Stimulated activated CD4-positive, alpha-beta T cell treated with anti-CD3 and anti-CD28 coated beads, Interleukin-12 subunit alpha, Interleukin-12 subunit beta, amount 100 ng/mL, for 24 hours (primary cell): ENCODE results near the gene RNU7-1.

Experiments used
- DNase-seq, 2 experiments: peaks; one replicate each; pipeline ENCODE4 v3.0.0-alpha.2; 2020; ENCODE audit warnings: low read depth in 2 of 2

Gene RNU7-1

DNA sequence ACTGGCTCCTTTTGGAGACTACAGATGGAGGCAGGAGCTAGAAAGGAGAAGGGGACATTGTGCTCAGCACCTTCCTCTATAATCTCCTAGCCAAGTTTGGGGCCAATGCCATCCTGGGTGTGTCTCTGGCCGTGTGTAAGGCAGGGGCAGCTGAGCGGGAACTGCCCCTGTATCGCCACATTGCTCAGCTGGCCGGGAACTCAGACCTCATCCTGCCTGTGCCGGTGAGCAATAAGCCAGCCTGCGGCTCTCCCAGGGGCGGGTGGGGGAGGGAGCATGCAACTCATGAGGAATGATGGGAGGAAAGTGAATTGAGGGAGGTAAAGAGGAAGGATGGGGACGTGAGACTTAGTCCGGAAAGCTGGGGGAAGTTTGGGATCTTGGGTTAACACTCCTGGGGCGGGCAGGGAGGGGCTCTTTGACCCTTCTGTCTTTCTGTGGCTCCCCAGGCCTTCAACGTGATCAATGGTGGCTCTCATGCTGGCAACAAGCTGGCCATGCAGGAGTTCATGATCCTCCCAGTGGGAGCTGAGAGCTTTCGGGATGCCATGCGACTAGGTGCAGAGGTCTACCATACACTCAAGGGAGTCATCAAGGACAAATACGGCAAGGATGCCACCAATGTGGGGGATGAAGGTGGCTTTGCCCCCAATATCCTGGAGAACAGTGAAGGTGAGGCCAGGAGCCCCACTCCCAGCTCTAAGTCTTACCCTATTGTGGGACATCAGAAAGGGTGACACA is 26.0 kb upstream of the RNU7-1 start:
- DNase-seq: no peak

DNA sequence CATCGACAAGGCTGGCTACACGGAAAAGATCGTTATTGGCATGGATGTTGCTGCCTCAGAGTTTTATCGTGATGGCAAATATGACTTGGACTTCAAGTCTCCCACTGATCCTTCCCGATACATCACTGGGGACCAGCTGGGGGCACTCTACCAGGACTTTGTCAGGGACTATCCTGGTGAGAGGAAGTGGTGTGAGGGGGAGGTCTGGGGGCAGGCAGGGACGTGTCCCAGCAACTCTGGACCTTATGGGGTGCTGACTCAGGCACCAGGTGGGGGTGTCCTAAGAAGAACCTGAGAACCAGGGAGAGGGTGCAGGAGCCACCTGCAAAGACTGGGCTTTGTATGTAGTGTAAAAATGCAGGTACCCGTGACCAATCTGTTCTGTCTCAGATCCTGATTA is 24.0 kb upstream of the RNU7-1 start:
- no peak for DNase-seq

DNA sequence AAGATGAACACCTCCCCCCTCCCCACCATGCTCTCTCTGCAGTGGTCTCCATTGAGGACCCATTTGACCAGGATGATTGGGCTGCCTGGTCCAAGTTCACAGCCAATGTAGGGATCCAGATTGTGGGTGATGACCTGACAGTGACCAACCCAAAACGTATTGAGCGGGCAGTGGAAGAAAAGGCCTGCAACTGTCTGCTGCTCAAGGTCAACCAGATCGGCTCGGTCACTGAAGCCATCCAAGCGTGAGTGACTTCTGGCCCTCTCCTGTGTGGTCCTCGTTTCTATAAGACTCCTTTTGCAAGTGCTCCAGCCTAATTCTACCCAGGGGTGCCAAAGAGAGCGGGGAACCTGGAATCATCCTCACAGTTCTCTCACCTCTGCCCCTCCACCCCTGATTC is 22.1 kb upstream of the RNU7-1 start:
- no peak for DNase-seq

DNA sequence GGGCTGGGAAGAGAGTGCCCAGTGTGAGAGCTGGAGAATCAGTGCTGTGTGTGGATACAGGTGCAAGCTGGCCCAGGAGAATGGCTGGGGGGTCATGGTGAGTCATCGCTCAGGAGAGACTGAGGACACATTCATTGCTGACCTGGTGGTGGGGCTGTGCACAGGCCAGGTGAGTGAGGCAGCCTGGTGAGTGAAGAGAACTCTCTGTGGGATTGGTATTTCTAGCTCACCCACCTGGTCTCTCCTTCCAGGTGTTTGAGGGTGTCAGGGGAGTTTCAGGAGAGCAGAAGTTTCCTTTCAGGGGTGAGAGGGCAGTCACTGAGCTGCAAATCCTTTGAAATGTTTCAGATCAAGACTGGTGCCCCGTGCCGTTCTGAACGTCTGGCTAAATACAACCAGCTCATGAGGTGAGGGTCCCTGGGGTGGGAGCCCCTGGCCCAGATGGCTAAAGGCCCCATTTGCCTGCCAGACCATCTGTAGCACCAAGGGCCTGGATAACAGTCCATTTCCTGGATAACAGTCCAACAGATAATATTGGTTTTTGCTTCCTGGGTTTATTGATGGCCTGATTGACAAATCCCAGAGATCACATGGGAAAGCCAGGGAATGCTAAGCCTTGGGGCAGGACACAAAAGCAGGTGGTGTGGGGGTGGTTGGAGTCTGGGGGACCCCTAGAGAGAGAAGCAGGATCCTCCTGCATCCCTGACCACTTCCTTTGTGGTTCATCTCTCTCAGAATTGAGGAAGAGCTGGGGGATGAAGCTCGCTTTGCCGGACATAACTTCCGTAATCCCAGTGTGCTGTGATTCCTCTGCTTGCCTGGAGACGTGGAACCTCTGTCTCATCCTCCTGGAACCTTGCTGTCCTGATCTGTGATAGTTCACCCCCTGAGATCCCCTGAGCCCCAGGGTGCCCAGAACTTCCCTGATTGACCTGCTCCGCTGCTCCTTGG is 21.3 kb upstream of the RNU7-1 start:
- no peak for DNase-seq

DNA sequence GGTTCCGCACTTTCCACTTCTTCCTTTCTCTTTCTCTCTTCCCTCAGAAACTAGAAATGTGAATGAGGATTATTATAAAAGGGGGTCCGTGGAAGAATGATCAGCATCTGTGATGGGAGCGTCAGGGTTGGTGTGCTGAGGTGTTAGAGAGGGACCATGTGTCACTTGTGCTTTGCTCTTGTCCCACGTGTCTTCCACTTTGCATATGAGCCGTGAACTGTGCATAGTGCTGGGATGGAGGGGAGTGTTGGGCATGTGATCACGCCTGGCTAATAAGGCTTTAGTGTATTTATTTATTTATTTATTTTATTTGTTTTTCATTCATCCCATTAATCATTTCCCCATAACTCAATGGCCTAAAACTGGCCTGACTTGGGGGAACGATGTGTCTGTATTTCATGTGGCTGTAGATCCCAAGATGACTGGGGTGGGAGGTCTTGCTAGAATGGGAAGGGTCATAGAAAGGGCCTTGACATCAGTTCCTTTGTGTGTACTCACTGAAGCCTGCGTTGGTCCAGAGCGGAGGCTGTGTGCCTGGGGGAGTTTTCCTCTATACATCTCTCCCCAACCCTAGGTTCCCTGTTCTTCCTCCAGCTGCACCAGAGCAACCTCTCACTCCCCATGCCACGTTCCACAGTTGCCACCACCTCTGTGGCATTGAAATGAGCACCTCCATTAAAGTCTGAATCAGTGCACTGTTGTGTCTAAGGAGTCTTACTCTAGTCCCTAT is 20.4 kb upstream of the RNU7-1 start:
- no peak for DNase-seq

DNA sequence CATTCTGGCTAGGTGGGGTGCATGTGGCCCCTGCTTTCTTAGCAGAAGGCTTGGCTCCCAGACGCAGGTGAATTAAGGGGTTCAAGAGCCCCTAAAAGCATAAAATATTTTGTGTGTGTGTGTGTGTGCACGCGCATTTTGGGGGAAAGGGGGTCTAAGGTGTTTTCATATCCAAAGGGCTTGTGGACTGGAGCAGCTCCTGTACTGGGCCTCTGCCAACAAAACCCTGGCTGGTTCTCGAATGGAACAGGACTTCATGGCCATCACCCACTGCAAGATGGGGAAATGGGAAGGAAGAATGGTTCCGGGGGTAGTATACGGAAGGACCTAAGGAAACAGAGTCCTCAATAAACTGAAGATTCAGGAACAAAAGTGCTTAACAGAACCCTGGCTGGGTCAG is 19.8 kb upstream of the RNU7-1 start:
- DNase-seq: no peak

DNA sequence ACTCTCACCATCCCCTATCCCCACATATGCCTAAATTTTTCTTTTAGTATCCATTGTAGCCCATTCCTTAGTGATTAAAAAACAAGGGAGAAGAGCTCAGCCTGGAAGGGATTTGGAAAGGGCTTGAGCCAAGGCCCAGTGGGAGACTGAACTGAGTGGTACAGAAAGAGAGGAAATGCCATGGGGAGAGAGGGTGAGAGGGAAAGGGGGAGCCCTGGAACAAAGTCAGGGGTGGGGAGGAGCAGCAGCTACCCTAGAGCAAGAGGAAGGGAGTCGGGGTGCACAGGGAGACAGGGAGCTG is 18.4 kb upstream of the RNU7-1 start:
- DNase-seq: no peak

DNA sequence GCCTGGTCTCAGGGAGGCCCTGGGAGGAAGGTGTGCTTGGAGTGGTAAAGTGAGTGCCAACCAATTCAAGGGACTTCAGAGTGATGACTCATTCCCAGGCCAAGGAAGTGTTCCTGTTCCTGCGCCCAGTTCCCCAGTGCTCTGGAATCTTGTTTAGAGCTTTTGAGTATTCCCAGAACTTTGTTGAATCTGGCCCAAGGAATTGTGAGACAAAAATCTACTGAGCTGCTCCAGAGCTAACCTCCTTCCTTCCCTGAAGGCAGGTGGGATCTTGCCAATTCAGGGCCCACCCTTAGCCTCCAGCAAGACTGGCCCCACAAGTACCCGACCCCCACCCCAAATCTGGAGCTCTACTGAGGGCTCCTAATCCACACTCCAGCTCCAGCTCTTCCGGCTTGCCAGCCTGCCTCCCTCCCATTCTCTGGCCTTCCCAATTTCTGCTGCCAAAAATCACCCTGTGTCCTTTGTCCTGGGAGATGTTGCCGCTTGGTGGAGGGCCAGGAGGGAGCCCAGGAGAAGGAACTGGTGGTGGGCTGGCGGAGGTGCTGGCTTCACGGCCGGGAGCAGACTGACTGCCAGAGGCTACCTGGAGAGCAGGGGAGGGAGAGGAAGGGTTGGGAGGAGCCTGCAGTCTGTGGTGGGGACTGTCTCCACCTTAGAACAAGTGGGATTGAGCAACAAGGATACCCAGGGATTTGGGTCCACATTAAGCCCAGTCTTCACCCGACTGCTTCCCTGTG is 17.9 kb upstream of the RNU7-1 start:
- no peak for DNase-seq

DNA sequence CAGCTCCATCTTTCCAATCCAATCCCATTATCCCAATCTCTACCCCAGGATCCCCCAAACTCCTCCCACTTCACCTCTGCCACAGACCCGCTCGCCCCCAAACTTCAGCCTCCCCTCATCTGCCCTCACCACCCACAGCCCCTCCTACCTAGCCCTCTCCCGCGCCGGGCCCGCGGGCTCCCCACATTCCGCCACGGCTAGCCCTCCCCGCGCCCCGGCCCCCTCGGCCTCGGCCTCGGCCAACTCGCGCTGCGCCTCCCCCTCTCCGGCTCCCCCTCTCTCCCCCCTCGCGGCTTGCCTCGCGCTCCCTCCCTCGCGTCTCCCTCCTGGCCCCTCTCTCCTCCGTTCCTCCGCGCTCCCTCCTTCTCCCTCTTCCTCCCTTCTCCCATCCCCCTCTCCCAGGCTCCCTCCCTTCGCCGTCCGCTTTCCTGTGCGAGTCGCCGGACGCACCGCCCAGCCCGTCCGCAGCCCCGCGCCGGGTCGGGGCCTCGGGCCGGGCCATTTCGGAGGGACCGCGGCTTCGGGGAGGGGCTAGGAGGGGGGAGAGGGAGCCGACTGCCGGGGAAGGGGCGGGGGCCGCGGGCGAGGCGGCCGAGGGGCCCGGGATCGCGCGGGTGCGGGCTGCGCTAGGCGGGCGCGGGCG is 16.1 kb upstream of the RNU7-1 start, which contains the start of gene ATN1:
ATN1 (plus strand) TSS at position 581 of the 643 bp plus-strand sequence. CDS start 6,043 bp downstream, outside the sequence.
- DNase-seq: no peak

- DNase-seq: no peak
Measured at GRCh38 chr12:6928022-6928702, 15.5 kb upstream of the RNU7-1 start.

GRCh38 chr12:6928703-6929407 is 14.8 kb upstream of the RNU7-1 start:
- DNase-seq: no peak

DNA sequence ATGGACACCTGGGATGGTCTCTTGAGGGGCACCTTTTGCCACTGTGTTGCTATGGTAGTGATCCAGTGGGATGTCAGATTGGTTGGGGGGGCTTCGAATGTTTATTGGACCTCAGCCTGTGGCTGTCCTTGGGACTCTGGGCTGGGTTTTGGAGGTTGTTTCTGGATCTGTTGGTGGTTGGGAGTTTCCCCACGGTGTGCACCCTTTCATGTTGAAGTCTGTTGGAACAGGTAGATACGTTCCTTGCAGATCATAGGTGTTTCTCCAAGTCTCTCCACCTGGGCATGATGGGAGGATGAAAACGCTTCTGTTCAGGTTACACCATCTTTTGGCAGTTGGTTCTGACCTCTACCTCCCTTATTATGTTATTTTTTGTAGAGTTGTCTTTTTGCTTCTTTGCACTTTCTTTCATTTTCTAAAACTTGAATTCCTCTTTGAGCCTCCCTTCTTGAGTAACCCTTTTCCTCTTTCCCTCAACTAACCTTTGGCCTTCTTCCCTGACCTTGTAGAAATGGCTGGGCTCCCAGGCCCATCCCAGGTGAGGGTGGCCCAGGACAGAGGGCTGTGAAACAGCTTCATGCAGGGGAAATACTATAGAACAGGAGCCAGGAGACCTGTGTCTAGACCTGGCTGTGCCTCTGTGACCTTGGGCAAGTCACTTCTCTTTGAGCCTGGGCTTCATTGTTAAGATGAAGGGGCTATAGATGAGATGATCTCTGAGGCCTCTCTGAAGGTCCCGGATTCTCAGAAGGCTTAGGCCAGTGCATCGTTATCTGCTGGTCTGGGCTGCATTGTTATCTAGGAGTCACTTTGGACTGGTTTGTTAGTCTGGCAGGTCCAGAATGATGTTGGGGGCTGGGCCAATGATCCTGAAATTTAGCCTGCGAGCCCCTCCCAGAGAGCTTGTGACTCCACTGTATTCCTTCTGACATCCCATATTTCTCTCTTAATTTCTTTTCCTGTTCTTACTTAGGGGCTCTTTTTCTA is 13.9 kb upstream of the RNU7-1 start:
- DNase-seq: no peak

GRCh38 chr12:6932766-6933165 is 10.8 kb upstream of the RNU7-1 start:
- no peak for DNase-seq

GRCh38 chr12:6934110-6934509 is 9.5 kb upstream of the RNU7-1 start:
- DNase-seq: no peak

GRCh38 chr12:6935371-6936193 is 8.0 kb upstream of the RNU7-1 start:
- no peak for DNase-seq

DNA sequence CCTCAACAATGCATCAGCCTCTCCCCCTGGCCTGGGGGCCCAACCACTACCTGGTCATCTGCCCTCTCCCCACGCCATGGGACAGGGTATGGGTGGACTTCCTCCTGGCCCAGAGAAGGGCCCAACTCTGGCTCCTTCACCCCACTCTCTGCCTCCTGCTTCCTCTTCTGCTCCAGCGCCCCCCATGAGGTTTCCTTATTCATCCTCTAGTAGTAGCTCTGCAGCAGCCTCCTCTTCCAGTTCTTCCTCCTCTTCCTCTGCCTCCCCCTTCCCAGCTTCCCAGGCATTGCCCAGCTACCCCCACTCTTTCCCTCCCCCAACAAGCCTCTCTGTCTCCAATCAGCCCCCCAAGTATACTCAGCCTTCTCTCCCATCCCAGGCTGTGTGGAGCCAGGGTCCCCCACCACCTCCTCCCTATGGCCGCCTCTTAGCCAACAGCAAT is 7.4 kb upstream of the RNU7-1 start:
- no peak for DNase-seq

DNA sequence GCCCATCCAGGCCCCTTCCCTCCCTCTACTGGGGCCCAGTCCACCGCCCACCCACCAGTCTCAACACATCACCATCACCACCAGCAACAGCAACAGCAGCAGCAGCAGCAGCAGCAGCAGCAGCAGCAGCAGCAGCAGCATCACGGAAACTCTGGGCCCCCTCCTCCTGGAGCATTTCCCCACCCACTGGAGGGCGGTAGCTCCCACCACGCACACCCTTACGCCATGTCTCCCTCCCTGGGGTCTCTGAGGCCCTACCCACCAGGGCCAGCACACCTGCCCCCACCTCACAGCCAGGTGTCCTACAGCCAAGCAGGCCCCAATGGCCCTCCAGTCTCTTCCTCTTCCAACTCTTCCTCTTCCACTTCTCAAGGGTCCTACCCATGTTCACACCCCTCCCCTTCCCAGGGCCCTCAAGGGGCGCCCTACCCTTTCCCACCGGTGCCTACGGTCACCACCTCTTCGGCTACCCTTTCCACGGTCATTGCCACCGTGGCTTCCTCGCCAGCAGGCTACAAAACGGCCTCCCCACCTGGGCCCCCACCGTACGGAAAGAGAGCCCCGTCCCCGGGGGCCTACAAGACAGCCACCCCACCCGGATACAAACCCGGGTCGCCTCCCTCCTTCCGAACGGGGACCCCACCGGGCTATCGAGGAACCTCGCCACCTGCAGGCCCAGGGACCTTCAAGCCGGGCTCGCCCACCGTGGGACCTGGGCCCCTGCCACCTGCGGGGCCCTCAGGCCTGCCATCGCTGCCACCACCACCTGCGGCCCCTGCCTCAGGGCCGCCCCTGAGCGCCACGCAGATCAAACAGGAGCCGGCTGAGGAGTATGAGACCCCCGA is 6.8 kb upstream of the RNU7-1 start:
- DNase-seq: no peak
